ENCODE results near the gene NTRK2.

Gene NTRK2

GRCh38 chr9:84744195-84744594, 74.7 kb downstream of the NTRK2 start:
- TF ChIP-seq USF1 (IDR thresholded peaks at IDR 0.05) (no peak), MAX (IDR thresholded peaks at IDR 0.05) (no peak), EGR1 (IDR thresholded peaks at IDR 0.05) (no peak), ZBTB7A (IDR thresholded peaks at IDR 0.05; ENCODE audit: low read depth) (no peak), TAF1 (IDR thresholded peaks at IDR 0.05; ENCODE audit: low read depth) (no peak), NFIC (IDR thresholded peaks at IDR 0.05) (no peak), REST (IDR thresholded peaks at IDR 0.05; ENCODE audit: low read depth) (no peak)

- TF ChIP-seq REST (IDR thresholded peaks at IDR 0.05; ENCODE audit: low read depth) (no peak), ZBTB7A (IDR thresholded peaks at IDR 0.05; ENCODE audit: low read depth) (no peak), RAD21 (IDR thresholded peaks at IDR 0.05; ENCODE audit: low read depth) (no peak), NFIC (IDR thresholded peaks at IDR 0.05) (no peak)
Observed at GRCh38 chr9:84744726-84745125, 75.2 kb downstream of the NTRK2 start.

- TF ChIP-seq YY1 (IDR thresholded peaks at IDR 0.05; ENCODE audit: low read depth) (no peak), REST (IDR thresholded peaks at IDR 0.05; ENCODE audit: low read depth) (no peak), RAD21 (IDR thresholded peaks at IDR 0.05; ENCODE audit: low read depth) (no peak), CREB1 (IDR thresholded peaks at IDR 0.05; ENCODE audit: low read depth) (no peak), FOXM1 (IDR thresholded peaks at IDR 0.05; ENCODE audit: borderline replicate concordance, low read depth) (no peak), TCF12 (IDR thresholded peaks at IDR 0.05; ENCODE audit: low read depth) (no peak), NFIC (IDR thresholded peaks at IDR 0.05) (no peak), ZBTB7A (IDR thresholded peaks at IDR 0.05; ENCODE audit: low read depth) (no peak), EGR1 (IDR thresholded peaks at IDR 0.05) (no peak), CEBPB (IDR thresholded peaks at IDR 0.05) (no peak), USF1 (IDR thresholded peaks at IDR 0.05) (no peak), TAF1 (IDR thresholded peaks at IDR 0.05; ENCODE audit: low read depth) (no peak), MAX (IDR thresholded peaks at IDR 0.05) (no peak), TEAD4 (IDR thresholded peaks at IDR 0.05) (no peak), EP300 (IDR thresholded peaks at IDR 0.05; ENCODE audit: borderline replicate concordance) (no peak)
Observed at GRCh38 chr9:84748112-84748511, 78.6 kb downstream of the NTRK2 start.

- TF ChIP-seq EP300 (IDR thresholded peaks at IDR 0.05; ENCODE audit: borderline replicate concordance) (no peak), NFIC (IDR thresholded peaks at IDR 0.05) (no peak), TEAD4 (IDR thresholded peaks at IDR 0.05) (no peak), TCF12 (IDR thresholded peaks at IDR 0.05; ENCODE audit: low read depth) (no peak), USF1 (IDR thresholded peaks at IDR 0.05) (no peak), RAD21 (IDR thresholded peaks at IDR 0.05; ENCODE audit: low read depth) (no peak), EGR1 (IDR thresholded peaks at IDR 0.05) (no peak), ZBTB7A (IDR thresholded peaks at IDR 0.05; ENCODE audit: low read depth) (no peak), REST (IDR thresholded peaks at IDR 0.05; ENCODE audit: low read depth) (no peak), MAX (IDR thresholded peaks at IDR 0.05) (no peak), TAF1 (IDR thresholded peaks at IDR 0.05; ENCODE audit: low read depth) (no peak), FOXM1 (IDR thresholded peaks at IDR 0.05; ENCODE audit: borderline replicate concordance, low read depth) (no peak), YY1 (IDR thresholded peaks at IDR 0.05; ENCODE audit: low read depth) (no peak), CEBPB (IDR thresholded peaks at IDR 0.05) (no peak), CREB1 (IDR thresholded peaks at IDR 0.05; ENCODE audit: low read depth) (no peak)
Observed at GRCh38 chr9:84750152-84750865, 80.8 kb downstream of the NTRK2 start.

Measured in Ishikawa (cell line).